ENCODE measurements around the gene CERS5.

The CERS5 gene

DNA sequence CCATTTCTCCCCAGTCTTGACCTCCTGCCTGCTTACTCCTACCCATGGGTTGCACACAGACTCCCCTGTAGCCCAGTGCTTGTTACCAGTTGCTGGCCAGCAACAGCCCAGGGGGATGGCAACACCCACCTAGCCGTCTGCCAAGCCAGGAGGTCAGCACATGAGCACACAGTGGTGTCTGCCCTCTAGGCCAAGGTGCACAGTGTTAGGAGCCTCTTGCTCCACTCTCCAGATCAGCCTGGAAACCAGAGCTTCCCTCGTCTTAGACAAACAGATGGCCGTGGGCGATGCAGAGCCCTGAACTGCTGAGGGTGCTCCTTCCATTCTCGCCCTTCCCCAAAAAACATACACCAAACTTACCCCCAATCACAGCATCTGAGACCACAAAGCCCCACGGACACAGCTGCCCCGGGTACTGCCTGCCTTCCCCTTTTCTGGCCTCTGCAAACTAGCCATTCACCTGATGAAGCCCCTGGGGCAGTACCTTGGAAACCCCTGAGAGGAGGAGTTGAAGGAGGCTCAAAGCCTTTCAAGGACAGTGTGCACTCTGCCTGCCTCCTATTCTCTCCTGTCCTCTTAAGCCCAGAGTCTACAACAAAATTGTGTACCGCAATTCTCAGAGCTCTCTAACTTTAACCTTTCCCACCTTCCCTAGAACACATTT is 64.4 kb downstream of the CERS5 start:
- TF ChIP-seq, protein P1, sequence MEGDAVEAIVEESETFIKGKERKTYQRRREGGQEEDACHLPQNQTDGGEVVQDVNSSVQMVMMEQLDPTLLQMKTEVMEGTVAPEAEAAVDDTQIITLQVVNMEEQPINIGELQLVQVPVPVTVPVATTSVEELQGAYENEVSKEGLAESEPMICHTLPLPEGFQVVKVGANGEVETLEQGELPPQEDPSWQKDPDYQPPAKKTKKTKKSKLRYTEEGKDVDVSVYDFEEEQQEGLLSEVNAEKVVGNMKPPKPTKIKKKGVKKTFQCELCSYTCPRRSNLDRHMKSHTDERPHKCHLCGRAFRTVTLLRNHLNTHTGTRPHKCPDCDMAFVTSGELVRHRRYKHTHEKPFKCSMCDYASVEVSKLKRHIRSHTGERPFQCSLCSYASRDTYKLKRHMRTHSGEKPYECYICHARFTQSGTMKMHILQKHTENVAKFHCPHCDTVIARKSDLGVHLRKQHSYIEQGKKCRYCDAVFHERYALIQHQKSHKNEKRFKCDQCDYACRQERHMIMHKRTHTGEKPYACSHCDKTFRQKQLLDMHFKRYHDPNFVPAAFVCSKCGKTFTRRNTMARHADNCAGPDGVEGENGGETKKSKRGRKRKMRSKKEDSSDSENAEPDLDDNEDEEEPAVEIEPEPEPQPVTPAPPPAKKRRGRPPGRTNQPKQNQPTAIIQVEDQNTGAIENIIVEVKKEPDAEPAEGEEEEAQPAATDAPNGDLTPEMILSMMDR (IDR thresholded peaks at IDR 0.05; ENCODE audit: extremely low read depth, missing control alignments): no peak
- DNase-seq (ENCODE audit: low spot score): no peak

DNA sequence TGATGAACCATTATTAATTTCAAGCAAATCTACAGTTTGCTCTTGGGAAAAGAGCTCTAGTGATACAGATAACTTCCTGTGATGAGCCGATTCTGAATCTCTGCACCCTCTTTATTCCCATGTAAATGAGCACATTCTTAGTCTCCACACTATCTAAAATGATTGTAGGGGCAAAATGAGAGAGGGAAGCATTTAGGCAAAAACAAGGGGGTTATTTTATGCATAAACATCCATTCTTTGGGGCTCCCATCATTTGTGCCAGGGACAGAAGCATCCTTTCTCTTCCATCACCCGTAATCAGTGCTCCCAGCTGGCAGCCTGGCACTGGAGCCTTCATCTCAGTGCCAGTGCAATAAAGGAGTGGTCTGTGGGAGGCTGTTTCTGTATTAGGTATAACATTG is 65.0 kb downstream of the CERS5 start:
- DNase-seq (ENCODE audit: low spot score): no peak
- TF ChIP-seq, protein P1 (IDR thresholded peaks at IDR 0.05; ENCODE audit: extremely low read depth, missing control alignments): no peak

DNA sequence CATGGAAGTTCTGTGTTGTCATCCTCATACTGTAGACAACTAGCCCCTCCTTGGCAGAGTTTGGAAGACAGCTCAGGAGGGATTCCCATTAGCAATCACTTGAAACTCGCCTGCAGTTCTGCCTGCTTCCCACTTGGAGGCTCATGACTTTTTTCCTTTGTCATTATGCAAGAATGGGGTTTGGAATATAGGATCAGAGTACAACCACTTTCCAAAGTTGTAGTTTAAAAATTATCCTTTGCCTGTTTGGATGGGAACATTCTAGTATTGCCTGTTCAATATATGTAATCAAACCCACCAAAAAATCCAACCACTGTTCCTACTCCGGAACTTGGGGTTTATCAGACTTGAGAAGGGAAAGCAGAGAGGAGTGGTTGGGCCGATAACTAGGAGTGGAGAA is 65.5 kb downstream of the CERS5 start:
- TF ChIP-seq, protein P1 (IDR thresholded peaks at IDR 0.05; ENCODE audit: extremely low read depth, missing control alignments): no peak
- no peak for DNase-seq (ENCODE audit: low spot score)

DNA sequence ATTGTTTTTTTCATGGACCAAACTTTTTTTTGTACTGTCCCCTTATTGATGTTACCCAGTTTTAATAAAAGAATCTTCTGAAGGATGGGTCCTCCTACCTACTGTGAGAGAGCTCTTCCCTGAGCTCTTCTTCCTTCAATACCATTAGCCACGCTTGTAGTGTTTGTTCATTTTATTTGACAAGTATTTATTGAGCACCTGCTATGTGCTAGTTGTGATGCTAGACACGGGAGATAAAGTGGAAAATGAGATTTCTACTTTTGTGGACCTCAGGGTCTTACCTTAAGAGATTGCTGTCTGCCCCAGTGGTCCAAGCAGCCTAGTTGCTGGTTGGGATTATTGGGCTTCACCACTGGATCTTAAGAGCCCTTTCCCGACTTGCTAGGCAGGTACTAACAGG is 66.6 kb downstream of the CERS5 start:
- TF ChIP-seq, protein P1 (IDR thresholded peaks at IDR 0.05; ENCODE audit: extremely low read depth, missing control alignments): no peak

DNA sequence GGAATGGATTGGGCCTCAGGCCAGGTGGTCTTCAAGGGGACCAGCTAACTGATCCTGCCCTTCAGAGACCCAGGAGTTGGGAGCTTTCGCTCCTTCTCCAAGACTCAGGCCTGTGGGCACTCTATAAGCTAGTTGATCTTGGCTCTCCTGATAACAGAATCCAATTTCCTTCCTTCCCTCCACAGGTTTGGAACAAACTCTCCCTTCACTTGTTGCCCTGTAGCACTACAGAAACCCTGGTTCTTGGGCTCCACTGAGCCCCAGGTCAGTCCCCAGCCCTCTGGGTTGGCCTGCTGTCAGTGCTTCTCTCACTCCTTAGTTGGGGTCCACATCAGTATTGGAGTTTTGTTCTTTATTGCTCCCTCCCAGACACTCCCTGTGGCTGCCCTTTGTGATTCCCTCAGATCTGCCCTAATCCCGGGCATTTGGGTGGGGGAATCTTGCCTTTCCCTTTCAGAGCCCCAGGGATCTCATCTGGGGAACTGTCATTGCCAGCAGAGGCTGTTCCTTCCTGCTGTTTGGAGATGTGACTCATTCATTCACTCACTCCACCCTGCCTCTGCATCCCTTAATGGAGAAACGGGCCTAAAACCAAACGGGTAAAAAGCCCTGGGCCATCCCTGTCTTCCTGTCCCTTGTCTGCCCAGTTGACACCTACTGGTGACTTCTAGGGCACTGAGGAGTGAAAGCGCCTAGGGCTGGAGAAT is 67.7 kb downstream of the CERS5 start:
- TF ChIP-seq, protein P1 (IDR thresholded peaks at IDR 0.05; ENCODE audit: extremely low read depth, missing control alignments): no peak
- DNase-seq (ENCODE audit: low spot score): no peak

More for the DNA sequence above, 66.6 kb downstream of the CERS5 start:
- no peak for DNase-seq (ENCODE audit: low spot score)

DNA sequence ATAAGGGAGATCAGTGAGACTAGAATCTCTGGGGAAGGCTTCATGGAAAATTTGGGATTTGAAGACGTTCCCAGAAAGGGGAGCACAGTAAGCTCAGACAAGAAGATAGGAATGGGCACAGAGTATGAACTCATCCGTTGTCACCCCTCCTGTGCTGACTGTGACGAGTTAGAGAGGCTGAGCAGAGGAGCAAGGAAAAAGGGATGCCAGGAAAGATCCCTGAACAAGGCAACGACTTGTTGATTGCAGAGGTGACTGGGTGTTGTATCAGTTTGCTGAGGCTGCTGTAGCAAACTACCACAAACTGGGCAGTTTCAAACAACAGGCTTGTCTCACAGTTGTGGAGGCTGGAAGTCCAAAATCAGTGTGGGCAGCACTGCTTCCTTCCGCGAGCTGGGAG is 69.2 kb downstream of the CERS5 start:
- no peak for DNase-seq (ENCODE audit: low spot score)
- TF ChIP-seq, protein P1 (IDR thresholded peaks at IDR 0.05; ENCODE audit: extremely low read depth, missing control alignments): no peak

DNA sequence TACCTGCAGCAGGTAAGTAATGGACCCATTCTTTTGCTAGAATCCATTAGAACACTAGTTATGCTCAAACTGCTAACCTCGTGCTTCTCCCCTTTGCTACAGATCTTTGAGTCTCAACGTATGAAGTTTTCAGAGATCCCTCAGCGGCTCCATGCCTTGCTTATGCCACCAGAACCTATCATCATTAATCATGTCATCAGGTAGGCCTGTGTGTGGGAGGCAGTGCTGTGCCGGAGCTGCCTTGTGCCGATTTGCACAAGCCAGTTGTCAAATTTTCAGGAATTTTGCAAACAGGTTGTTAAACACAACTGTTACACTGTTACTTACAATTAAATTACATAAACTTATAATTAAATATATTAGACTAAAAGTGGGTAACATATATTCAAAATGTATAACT is 76.8 kb downstream of the CERS5 start:
- DNase-seq (ENCODE audit: low spot score): no peak
- TF ChIP-seq, protein P1 (IDR thresholded peaks at IDR 0.05; ENCODE audit: extremely low read depth, missing control alignments): no peak
